ENCODE data around the gene PSMA7. TPM values are rescaled to one million over a fixed set of nuclear protein-coding genes. Genes with fewer than 3 reads are reported as not detected.

Gene PSMA7
- total RNA-seq, 4 donors from 2014 or later, result 261 to 349 (median 304) TPM

- peaks cover 46 to 64% (median 49%) of the 10 kb centered on the region in 4 donors for H3K4me1 ChIP-seq
- TF ChIP-seq CTCF (IDR thresholded peaks at IDR 0.05) (no peak), EP300 (IDR thresholded peaks at IDR 0.05) (no peak), POLR2AphosphoS5 (IDR thresholded peaks at IDR 0.05) (no peak), POLR2A (IDR thresholded peaks at IDR 0.05; ENCODE audit: low read depth) (no peak)
Measured at GRCh38 chr20:62137478-62138203, 5.6 kb downstream of the PSMA7 start.

GRCh38 chr20:62137092-62137384 lies 6.2 kb downstream of the PSMA7 start:
- Histone ChIP-seq H3K27ac (replicated peaks in 1 of 4) (peak overlapping the region in 3 of 4 donors; percentile 29 to 69 (median 56)), H3K4me1 (peaks cover 47 to 67% (median 51%) of the 10 kb centered on the region in 4 donors), H3K4me3 (no peak overlapping the region), H3K9me3 (no peaks in the 10 kb centered on the region), H3K27me3 (no peaks in the 10 kb centered on the region), H3K36me3 (peaks cover 42 to 88% (median 86%) of the 10 kb centered on the region in 4 donors)
- WGBS, result 68% methylated on average over 6 of the region's 6 CpGs
- DNase-seq (ENCODE audit: extremely low spot score), result no peak
- intact Hi-C loops (cut with DNase I), result loop anchor here (5.0 kb wide), 3 partner anchors 75 to 125 kb away; no protein-coding TSS in a partner anchor
- no peak for TF ChIP-seq POLR2AphosphoS5 (IDR thresholded peaks at IDR 0.05)
- TF ChIP-seq CTCF (IDR thresholded peaks at IDR 0.05), result peak in 1 of 3 experiments; percentile 10

More at GRCh38 chr20:62137478-62138203, 5.6 kb downstream of the PSMA7 start:
- intact Hi-C loops (cut with DNase I), result loop anchor here (5.0 kb wide), 3 partner anchors 75 to 125 kb away; no protein-coding TSS in a partner anchor
- Histone ChIP-seq H3K36me3 (peaks cover 39 to 82% (median 80%) of the 10 kb centered on the region in 4 donors), H3K27me3 (no peaks in the 10 kb centered on the region), H3K27ac (replicated peaks in 1 of 4) (peak overlapping the region in 2 of 4 donors; percentile 29 to 69), H3K4me3 (no peak overlapping the region), H3K9me3 (no peaks in the 10 kb centered on the region)
- 80% methylated on average over 7 of the region's 8 CpGs for WGBS
- DNase-seq (ENCODE audit: extremely low spot score), result no peak

GRCh38 chr20:62136283-62137091 lies 6.7 kb downstream of the PSMA7 start:
- Histone ChIP-seq H3K4me3 (no peak overlapping the region), H3K27me3 (no peaks in the 10 kb centered on the region), H3K9me3 (no peaks in the 10 kb centered on the region), H3K27ac (replicated peaks in 1 of 4) (peak overlapping the region in 3 of 4 donors; percentile 29 to 69 (median 56)), H3K4me1 (peaks cover 46 to 67% (median 50%) of the 10 kb centered on the region in 4 donors), H3K36me3 (peaks cover 48 to 94% (median 91%) of the 10 kb centered on the region in 4 donors)
- WGBS, result 40% methylated on average over 8 of the region's 8 CpGs
- no peak for DNase-seq (ENCODE audit: extremely low spot score)
- intact Hi-C loops (cut with DNase I), result loop anchor here (5.0 kb wide), 3 partner anchors 74 to 124 kb away; no protein-coding TSS in a partner anchor
- peak; percentile 40 to 69 for TF ChIP-seq POLR2AphosphoS5 (IDR thresholded peaks at IDR 0.05)
- TF ChIP-seq POLR2A (IDR thresholded peaks at IDR 0.05; ENCODE audit: low read depth), result no peak
- no peak for TF ChIP-seq EP300 (IDR thresholded peaks at IDR 0.05)
- peak; percentile 68 to 85 (median 79) for TF ChIP-seq CTCF (IDR thresholded peaks at IDR 0.05)

GRCh38 chr20:62135573-62136266 lies 7.5 kb downstream of the PSMA7 start:
- Histone ChIP-seq H3K4me1 (peaks cover 39 to 60% (median 42%) of the 10 kb centered on the region in 4 donors), H3K4me3 (no peak overlapping the region), H3K36me3 (peaks cover 56 to 100% (median 98%) of the 10 kb centered on the region in 4 donors), H3K27ac (replicated peaks in 1 of 4) (peak overlapping the region; percentile 52 to 69 (median 60)), H3K9me3 (no peaks in the 10 kb centered on the region), H3K27me3 (no peaks in the 10 kb centered on the region)
- TF ChIP-seq POLR2A (IDR thresholded peaks at IDR 0.05; ENCODE audit: low read depth), result no peak
- no peak for TF ChIP-seq POLR2AphosphoS5 (IDR thresholded peaks at IDR 0.05)
- 87% methylated on average over 7 of the region's 8 CpGs for WGBS
- intact Hi-C loops (cut with DNase I), result loop anchor here (5.0 kb wide), 3 partner anchors 73 to 123 kb away; no protein-coding TSS in a partner anchor
- DNase-seq (ENCODE audit: extremely low spot score), result no peak
